Fibroblast of pulmonary artery (primary cell): ENCODE data around the gene SETD4.

Source experiments
- DNase-seq: peaks from one replicate; pipeline ENCODE4 v3.0.0-alpha.2; 2010; ENCODE audit warnings: low read depth
- H3K4me3 ChIP-seq: replicated peaks from 2 replicates; pipeline ENCODE4 v1.5.1; 2011; ENCODE audit warnings: low read depth, mild to moderate bottlenecking, control low read depth, low read length, moderate library complexity
- TF ChIP-seq, protein P1 (sequence below): IDR thresholded peaks from 2 replicates; pipeline ENCODE4 v1.5.1; 2011; ENCODE audit warnings: mild to moderate bottlenecking, control low read depth, low read length, inconsistent platforms; ENCODE audit errors: missing control alignments

Gene SETD4

DNA sequence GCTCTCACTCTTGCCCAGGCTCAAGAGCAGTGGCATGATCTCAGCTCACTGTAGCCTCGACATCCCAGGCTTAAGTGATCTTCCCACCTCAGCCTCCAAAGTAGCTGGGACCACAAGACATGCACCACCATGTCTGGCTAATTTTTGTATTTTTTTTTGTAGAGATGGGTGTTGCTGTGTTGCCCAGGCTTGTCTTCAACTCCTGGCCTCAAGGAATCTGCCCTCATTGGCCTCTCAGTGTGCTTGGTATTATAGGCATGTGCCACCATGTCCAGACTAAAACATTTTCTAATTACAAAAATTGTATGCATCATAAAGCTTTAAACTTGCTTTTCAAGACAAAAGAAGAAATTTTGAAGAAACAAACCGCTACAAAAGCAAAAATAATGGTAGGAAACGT, 29.6 kb upstream of the SETD4 start:
- H3K4me3 ChIP-seq, result no peak overlapping the region
- DNase-seq, result no peak
- TF ChIP-seq, protein P1, sequence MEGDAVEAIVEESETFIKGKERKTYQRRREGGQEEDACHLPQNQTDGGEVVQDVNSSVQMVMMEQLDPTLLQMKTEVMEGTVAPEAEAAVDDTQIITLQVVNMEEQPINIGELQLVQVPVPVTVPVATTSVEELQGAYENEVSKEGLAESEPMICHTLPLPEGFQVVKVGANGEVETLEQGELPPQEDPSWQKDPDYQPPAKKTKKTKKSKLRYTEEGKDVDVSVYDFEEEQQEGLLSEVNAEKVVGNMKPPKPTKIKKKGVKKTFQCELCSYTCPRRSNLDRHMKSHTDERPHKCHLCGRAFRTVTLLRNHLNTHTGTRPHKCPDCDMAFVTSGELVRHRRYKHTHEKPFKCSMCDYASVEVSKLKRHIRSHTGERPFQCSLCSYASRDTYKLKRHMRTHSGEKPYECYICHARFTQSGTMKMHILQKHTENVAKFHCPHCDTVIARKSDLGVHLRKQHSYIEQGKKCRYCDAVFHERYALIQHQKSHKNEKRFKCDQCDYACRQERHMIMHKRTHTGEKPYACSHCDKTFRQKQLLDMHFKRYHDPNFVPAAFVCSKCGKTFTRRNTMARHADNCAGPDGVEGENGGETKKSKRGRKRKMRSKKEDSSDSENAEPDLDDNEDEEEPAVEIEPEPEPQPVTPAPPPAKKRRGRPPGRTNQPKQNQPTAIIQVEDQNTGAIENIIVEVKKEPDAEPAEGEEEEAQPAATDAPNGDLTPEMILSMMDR, result no peak

GRCh38 chr21:36087362-36088138, 27.2 kb upstream of the SETD4 start:
- H3K4me3 ChIP-seq, result no peak overlapping the region
- no peak for DNase-seq
- TF ChIP-seq, protein P1, result no peak

DNA sequence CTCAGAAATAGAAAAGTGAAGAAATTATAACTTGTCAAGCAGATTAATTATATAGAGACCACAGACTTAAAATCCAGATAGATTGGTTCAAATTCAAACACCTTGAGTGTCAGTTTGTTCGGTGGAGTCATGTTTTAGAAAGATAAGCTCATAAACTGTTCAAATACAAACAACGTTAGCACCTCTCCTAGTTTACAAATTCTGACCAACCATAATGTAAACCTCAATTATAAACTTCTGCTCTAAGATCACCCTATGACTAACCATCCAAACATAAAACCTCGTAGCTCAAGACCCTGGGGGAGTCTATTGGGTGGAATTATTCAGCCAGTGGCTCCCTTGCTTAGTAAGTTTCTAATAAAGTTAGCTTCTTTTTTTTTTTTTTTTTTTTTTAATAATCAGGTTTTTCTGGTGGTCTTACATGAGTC, 21.9 kb upstream of the SETD4 start:
- H3K4me3 ChIP-seq, result no peak overlapping the region
- TF ChIP-seq, protein P1, result no peak
- no peak for DNase-seq

DNA sequence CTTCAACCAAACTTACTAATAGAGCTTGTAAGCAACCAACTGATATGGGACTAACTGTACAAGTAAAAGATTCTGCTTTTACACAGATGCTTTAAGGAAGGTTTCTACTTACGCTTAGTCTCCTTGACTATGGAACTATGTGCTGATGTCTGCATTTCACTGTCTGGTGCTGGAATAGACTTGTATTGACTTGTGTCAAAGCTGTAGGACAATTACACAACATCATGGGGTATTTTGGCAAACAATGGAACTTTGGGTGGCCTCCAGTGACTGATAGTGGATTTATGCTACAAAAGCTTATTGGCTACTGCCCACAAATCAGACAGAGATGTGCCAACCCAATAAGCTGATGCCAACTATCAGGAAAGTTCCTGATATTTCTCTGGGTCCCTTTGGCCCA, 20.1 kb upstream of the SETD4 start:
- DNase-seq, result no peak
- H3K4me3 ChIP-seq, result no peak overlapping the region
- TF ChIP-seq, protein P1, result no peak

DNA sequence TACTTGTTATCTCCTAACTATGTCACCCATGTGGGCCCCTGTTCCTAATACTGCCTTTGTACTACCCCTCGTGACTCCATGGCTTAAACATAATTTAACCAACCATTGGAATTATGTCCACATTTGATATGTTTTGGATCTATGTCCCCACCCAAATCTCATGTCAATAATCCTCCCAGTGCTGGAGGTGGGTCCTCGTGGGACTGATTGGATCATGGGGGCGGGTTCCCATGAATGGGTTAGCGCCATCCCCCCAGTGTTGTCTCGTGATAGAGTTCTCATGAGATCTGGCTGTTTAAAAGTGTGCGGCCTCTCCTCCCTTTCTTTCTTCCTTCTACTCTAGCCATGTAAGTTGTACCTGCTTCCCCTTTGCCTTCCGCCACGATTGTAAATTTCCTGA, 19.3 kb upstream of the SETD4 start:
- DNase-seq, result no peak
- no peak overlapping the region for H3K4me3 ChIP-seq
- TF ChIP-seq, protein P1, result no peak

- no peak for DNase-seq
- TF ChIP-seq, protein P1, result no peak
- no peak overlapping the region for H3K4me3 ChIP-seq
These were observed 18.8 kb upstream of the SETD4 start for GRCh38 chr21:36079010-36079649.
